SKM-1 treated with dmso at 0.1 percent for 144 hours (cell line): ENCODE data around the gene RNASE13.
A peak's percentile ranks its signal among the peaks of the same experiment; 100 is the strongest.

Source experiments
- DNase-seq: peaks from one replicate; lab custom pipeline; 2025; ENCODE audit not compliant: unreplicated experiment; lab: John Stamatoyannopoulos, UW

Gene RNASE13

DNA sequence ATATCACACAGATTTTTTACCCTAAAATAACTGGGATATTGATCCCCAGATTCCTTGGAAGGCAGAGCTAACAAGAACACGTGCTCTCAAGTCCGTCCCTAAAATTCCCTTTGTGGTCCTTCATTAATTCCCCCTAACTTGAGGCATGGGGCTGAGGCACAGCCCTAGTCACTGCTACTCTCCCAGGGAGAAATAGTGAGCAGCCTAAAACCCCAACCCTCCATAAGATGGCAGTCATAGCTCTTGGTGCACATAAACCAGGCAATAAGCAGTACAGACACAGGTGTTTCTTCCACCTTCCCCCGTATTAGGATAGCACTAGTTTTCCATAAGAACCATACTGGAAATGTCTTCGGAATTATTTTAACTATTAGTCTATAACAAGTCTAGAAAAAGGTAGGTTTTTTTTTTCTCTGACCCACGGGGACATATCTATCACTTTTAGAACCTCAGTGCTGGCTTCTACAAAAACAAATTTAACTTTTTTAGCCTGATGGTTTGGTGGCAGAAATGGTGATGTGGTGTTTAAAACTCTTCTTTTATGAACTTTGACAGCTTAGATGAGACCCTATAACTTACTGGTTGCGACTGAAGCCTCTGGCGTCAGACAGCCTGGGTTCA lies 32.4 kb upstream of the RNASE13 start:
- DNase-seq, result no peak

GRCh38 chr14:21063479-21063878 lies 28.9 kb upstream of the RNASE13 start:
- no peak for DNase-seq

- DNase-seq, result no peak
Observed at GRCh38 chr14:21061347-21061668, 26.7 kb upstream of the RNASE13 start.

- no peak for DNase-seq
Observed at GRCh38 chr14:21060614-21061346, 26.2 kb upstream of the RNASE13 start.

- DNase-seq, result no peak
Observed at GRCh38 chr14:21059842-21060613, 25.4 kb upstream of the RNASE13 start.

- DNase-seq, result no peak
Observed at GRCh38 chr14:21058903-21059302, 24.3 kb upstream of the RNASE13 start.

- no peak for DNase-seq
Observed at GRCh38 chr14:21057803-21058675, 23.4 kb upstream of the RNASE13 start, which contains the start of gene RNASE8. Gene RNASE8 (plus strand): TSS chr14:21057822. CDS start chr14:21057893, 71 bp downstream.

DNA sequence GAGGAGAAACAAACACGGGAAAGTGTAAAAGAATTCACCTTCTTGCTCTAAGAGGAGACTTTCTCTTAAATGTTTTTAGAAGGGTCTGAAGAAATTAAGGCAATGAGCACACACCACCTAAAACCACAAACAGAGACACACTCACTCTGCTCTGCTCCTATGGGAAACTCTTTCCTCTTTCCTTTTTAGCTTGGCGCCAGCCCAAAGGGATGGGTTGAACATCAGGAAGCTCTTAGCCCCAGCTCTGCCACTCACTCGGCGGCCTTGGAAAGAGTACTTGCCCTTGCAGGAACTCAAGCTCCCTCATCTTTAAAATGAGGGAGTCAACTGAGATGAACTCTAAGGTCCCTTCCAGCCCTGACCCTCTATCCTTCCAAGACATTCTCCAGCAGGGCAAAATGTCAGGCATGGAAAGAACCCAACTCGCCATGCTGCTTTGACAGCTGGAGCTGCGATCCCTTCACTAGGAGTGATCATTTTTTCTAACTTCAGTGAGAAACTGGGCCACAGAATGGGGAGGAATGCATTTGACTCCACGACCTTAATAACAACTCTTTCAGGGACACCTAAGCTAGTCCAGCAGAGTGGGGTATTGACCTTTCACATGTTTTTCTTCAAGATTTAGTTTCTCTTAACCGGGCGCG lies 22.0 kb upstream of the RNASE13 start:
- no peak for DNase-seq

GRCh38 chr14:21055432-21056117 lies 21.0 kb upstream of the RNASE13 start:
- DNase-seq, result no peak

GRCh38 chr14:21054768-21055145 lies 20.1 kb upstream of the RNASE13 start:
- no peak for DNase-seq

DNA sequence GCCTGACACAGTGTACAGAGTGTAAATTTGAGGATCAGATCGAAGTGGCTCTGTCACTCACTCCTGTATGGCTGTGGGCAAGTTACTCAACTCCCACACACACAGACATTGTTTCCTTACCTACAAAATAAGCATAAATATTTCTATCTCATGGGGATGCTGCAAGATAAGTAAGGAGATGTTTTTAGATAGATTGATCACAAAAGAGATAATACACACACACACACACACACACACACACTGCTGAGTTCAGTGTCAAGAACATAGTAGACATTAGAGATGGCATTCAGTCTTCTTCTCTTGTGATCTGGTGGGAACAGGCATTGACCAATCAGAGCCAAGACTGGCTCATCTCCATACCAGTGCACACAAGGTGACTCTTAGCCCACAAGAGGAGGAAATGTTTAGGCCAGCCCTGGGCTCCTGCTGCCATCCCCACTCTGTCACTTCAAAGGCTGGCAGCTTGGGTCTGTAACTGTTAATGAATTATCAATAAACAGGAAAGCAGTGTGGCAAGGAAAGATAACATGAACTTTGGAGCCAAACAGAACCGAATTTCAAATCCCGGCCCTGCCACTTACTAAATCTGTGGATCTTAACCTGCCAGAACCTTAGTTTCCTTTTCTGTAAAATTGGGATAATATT lies 19.6 kb upstream of the RNASE13 start:
- no peak for DNase-seq

DNA sequence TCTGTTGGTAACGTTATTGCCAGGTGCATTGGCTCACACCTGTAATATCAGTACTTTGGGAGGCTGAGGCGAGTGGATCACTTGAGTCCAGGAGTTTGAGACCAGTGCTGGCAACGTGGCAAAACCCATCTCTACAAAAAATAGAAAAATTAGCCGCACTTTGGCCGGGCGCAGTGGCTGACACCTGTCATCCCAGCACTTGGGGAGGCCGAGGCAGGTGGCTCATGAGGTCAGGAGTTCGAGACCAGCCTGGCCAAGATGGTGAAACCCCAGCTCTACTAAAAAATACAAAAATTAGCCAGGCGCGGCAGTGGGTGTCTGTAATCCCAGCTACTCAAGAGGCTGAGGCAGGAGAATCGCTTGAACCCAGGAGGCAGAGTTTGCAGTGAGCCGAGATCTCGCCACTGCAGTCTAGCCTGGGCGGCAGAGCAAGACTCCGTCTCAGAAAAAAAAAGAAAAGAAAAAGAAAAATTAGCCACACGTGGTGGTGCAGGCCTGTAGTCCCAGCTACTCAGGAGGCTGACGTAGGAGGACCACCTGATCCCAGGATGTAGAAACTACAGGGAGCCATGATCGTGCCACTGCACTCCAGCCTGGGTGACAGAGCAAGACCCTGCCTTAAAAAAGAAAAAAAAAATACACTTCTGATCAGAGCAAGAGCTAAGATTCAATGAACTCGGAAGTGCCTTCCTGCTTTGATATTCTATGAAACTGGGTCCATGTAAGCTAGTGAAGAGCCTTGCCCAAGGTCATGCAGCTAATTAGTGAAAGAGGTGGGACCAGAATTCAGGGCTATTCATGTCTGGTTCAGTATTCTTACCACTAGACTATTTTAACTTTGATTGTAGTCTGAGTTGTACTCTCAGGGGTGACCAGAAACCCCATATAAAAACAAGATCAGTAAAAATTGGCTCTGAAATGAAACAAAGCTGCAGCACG lies 18.8 kb upstream of the RNASE13 start:
- DNase-seq, result no peak

DNA sequence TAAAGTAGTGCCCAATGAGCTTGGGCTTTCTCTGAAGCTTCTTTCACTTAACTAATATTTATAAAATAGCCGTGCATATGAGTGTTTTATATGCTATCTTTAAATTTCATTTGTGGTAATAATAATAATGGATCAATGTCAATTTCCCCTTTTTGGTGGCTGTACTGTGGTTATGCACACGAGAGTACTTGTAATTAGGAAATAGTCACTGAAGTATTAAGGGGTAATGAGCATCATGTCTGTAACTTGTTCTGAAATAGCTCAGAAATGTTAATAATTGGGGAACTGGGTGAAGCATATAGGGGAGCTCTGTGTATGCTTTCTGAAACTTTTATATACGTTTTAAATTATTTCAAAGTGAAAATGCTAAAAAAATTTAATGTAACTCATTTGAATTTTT lies 16.0 kb upstream of the RNASE13 start:
- no peak for DNase-seq

DNA sequence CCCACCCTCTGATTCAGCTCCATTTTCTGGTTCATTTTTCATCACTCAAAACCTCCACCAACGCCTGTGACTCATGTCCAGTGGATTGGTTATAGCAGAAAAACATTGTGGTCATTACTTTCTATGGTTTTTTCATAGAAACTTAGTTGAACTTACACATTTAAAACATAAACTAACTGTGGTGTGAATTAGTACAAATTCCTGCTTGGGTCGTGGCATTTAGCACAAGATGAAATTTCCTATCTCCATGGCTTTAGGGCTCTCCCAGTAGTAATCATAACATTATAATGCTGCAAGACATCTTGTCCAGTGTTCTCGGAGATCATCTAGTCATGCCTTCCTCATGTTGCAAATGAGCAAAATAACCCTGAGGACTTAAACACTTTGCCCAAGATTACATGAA lies 14.7 kb upstream of the RNASE13 start:
- DNase-seq, result no peak

DNA sequence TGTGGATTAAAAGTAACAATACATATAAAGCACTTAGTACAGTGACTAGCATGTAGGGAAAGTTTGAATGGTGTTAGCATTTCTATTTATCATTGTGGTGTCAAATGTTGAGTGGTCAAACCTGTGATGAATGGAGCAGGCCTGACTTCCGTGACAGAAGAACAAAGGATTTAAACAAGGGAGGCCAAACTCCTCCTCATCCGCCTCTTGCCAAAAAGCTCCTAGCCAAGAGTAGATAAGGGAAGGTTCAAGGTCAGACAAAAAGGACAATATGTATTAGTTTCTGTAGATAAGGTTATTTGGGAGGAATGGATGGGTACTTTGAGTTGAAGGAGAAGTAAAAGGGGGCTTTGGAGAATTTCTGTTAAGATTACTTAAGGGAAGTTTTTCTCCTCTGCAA lies 14.0 kb upstream of the RNASE13 start:
- no peak for DNase-seq

DNA sequence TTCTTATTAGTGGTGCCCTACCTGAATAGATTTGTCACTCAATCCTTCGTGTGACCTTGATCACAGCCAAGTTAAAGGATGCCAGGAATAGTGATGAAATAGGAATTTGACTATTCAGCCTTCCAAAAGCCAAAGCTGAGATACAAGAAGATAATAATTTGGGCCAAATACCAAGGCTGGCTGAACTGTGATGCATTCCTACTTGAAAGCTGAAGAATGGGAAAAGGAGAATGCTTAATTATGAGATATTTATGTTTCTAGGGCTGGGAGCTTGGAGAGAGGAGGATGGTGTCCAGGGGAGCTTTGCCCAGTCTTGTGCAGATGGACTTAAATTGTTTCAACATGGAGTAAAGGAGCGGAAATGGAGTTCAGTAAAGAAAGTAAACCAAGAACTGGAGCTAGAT lies 12.8 kb upstream of the RNASE13 start:
- no peak for DNase-seq

- DNase-seq, result peak; percentile 39
Observed at GRCh38 chr14:21043974-21044618, 9.5 kb upstream of the RNASE13 start.

DNA sequence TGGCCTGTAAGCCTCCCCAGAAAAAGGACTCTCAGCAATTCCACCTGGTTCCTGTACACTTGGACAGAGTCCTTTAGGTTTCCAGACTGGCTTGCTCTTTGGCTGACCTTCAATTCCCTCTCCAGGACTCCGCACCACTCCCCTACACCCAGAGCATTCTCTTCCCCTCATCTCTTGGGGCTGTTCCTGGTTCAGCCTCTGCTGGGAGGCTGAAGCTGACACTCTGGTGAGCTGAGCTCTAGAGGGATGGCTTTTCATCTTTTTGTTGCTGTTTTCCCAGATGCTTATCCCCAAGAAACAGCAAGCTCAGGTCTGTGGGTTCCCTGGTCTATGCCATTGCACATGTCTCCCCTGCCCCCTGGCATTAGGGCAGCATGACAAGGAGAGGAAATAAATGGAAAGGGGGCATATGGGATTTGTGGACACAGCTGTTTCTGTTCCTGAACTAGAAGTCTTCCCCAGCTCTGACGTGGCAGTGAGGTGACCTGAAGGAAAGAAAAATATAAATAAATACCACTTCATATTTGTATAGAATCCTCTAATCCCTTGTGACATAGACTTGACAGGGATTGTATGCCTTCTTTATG lies 8.9 kb upstream of the RNASE13 start:
- no peak for DNase-seq
